Fibroblast of lung (primary cell): Measurements from ENCODE around the gene SOCS1.

ENCODE experiments used
- EZH2 ChIP-seq: IDR thresholded peaks from 2 replicates; pipeline ENCODE4 v1.5.1; 2012; ENCODE audit warnings: low read length, control low read depth, mild to moderate bottlenecking; ENCODE audit errors: missing control alignments
- TF ChIP-seq, protein P1 (sequence below), 2 donors: IDR thresholded peaks in 1 of 2; conservative IDR thresholded peaks in 1 of 2; 1 replicate in 1 of 2; 2 replicates in 1 of 2; pipeline ENCODE4 v1.5.1; 2011 to 2012; ENCODE audit warnings: low read length in 2 of 2, control low read depth in 1 of 2, inconsistent platforms in 1 of 2, low read depth in 1 of 2, mild to moderate bottlenecking in 1 of 2

DNA sequence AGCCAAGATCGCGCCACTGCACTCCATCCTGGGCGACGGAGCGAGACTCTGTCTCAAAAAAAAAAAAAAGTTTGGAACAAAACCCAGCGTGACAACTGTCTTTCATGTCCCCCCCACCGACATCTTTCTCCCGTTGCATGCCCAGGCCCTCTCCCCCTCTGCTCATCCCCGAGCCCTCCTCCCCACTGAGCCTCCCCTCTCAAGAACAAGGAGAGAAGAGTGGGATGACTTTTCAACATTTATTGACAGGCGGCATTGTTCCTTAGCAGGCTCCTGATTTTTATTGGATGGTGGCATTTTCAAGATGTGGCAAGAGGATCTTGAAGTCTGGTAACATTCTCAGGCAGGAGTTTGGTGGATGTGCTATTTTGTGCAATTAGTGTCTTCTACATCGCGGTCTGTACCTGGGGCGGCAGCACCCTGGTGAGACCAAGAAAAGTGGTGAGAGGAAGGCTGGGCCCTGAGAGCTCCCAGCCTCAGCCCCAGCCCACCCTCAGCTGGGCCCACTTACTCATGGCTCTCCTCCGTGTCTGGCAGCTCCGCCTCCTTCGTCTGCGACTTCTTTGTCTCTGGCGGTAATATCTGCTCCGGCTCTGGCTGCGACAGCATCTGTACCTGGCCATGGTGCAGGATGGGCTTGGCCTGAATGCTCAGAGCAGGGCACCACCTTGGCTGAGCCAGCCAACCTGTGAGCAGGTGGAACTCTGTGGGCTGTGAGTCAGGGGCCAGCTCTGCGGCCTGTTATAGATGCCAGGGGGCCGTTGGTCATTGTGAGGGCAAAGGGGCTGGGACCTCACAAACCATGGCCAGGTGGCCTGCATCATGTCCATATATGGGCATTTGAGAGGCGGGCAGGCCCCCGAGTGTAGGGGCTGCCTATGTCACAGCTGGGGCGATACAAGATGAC is 24.9 kb upstream of the SOCS1 start, which contains the start of gene PRM1:
- TF ChIP-seq, protein P1, sequence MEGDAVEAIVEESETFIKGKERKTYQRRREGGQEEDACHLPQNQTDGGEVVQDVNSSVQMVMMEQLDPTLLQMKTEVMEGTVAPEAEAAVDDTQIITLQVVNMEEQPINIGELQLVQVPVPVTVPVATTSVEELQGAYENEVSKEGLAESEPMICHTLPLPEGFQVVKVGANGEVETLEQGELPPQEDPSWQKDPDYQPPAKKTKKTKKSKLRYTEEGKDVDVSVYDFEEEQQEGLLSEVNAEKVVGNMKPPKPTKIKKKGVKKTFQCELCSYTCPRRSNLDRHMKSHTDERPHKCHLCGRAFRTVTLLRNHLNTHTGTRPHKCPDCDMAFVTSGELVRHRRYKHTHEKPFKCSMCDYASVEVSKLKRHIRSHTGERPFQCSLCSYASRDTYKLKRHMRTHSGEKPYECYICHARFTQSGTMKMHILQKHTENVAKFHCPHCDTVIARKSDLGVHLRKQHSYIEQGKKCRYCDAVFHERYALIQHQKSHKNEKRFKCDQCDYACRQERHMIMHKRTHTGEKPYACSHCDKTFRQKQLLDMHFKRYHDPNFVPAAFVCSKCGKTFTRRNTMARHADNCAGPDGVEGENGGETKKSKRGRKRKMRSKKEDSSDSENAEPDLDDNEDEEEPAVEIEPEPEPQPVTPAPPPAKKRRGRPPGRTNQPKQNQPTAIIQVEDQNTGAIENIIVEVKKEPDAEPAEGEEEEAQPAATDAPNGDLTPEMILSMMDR (conservative IDR thresholded peaks at IDR 0.05 in 1 of 2, IDR thresholded peaks at IDR 0.05 in 1 of 2; ENCODE audit: low read depth in 1 of 2, low read length in 2 of 2): no peak
- TF ChIP-seq EZH2: no peak
